NCI-H2227 (cell line): ENCODE measurements around the gene CILP.
A peak's percentile ranks its signal among the peaks of the same experiment; 100 is the strongest.
"Not testable (repeated sequence)": the region's sequence is repeated elsewhere in the genome, so short reads cannot be mapped to it uniquely, and the experiment has no call there.

Source experiments
- DNase-seq: peaks from one replicate; lab custom pipeline; 2025; ENCODE audit not compliant: unreplicated experiment; lab: John Stamatoyannopoulos, UW

CILP gene

DNA sequence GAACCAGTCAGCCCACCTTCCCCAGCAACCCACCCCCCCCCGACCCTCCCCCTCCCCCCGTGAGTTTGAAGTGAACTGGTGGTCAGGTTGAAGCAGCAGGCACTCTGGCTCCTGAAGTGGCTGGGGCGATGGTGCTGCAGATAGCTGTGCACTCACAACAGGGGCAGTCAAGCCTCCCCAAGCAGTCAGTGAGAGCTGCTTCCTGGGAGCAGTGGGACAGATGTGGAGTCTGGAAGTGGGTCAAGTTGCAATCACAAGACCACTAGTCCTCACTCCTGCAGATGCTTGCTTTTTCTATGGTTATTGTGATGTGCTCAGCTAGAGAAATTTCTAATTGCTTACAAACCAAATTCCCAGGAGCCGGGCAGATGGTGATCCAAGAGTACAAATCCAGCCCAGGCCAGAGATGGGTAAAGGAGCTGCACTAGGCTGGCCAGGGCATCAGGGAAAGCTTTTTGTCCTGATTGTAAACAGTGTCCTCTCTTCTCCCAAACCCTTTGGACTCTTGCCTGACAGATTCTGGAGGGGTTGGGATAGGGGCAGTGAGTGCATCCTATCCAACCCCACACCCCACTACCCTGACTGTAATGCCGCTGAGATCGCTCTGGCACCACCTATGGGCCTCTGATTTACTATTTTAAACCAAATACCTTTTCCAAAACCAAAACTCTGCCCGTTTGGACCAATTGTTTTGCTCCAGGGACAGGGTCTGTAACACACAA, 16.3 kb downstream of the CILP start:
- DNase-seq = no peak

DNA sequence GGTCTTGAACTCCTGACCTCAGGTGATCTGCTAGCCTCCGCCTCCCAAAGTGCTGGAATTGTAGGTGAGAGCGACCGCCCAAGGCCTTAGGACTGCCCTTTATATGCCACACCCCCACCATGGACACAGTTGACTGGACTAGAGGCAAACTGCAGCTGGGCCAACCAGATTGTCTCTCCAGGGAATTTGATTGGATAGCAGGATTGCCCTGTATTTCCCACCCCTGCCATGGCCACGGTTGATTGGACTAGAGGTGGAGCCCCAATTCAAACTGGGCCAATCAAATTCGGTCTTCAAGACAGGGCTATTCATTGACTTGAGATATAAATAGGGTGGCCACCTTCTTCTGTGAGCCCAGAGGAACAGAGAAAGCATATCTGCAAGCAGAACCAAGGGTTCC, 19.3 kb downstream of the CILP start:
- no peak for DNase-seq

- DNase-seq = peak; percentile 58
Measured at GRCh38 chr15:65189102-65189740, 22.1 kb downstream of the CILP start.

DNA sequence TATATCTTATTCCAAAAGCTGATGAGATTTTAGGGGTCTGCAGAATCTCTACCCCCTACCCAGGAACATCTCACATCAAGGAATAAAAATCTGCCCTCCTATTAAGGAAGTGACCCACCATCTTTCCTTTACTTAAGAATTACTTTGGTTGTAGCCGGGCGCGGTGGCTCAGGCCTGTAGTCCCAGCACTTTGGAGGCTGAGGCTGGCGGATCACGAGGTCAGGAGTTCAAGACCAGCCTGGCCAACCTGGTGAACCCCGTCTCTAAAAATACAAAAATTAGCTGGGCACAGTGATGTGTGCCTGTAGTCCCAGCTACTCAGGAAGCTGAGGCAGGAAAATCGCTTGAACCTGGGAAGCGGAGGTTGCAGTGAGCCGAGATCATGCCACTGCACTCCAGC, 22.8 kb downstream of the CILP start:
- not testable (repeated sequence) for DNase-seq

DNA sequence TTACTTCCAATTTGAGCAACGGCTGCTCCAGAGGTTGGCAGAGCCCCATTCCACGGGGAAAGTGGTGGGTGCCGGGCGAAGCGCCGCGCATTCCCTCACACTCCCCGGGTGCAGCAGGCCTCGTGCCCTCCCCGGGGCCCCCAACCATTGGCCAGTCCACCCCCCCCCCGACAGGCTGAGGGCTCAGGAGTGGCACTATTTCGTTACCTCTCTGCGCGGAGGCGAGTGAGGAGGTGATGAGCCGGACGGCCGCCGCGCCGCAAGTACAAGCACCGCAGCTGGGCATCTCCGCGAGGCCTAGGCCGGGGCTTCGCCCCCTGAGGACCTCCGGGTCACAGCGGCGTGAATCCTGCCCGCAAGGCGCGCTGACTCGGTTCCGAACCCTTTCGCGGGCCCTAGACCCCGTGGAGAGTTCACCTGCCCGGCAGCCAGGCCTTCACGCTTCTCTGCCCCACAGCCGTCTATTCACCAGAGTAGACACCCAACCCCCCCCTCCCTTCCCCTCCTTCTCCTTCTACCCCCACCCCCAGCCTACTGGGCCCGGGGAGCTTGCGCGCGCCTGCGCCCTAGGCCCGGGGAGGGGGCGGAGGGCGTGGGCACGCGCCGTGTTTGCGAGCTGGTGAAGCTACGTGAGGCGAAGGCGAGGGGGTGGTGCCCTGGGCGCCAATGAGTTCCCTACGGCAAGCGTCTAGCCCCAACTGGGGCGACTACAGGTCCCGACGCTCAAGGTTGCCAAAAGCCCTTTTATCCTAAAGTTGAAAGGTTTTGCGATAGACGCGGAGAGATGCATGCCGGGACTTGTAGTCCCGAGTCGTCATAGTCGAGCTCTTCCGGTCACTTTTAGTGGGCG, 26.2 kb downstream of the CILP start, which contains the start of gene CLPX:
CLPX (minus strand) TSS at position 475 of the 850 bp plus-strand sequence; CDS start at position 286, 189 bp downstream.
- peak; percentile 89 for DNase-seq

DNA sequence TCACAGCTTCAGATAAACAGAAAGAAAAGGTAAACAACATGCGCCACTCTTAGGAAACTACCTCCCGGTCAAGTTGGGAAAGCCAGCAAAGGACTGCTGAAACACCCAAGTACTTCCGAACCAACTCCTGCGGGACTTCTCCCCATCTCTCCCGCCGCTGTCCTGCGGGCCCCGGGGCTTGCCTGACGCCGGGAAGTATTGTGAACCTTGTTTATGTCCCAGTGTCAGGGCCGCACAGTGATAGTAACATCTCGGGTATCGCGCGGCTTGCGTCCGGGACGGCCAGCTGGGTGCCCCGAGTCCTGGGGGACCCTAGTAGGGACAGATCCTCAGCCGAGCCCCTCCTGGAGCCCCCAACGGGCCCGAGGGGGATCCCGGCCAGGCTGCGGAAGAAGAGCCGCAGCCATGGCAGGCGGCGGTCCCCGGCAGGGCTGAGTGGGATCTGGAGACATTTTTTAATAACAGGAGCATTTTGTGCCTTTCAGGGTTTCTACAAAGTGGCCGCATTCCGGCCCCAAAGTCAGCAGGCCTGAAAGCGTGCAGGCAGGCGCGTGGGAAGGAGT, 26.9 kb downstream of the CILP start:
- DNase-seq = peak; percentile 25

DNA sequence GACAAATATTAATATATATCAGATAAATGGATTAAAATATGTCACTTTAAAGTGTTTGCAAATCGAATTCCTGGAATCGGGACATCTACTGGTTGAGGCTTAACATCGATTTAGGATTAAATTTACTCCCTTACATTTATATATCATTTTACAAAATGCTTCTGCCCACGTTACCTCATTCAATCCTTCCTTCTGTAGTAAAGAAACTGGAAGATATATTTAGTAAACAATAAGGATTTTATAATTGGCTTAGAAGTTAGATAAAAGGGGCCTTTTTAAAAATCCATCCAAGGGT, 27.5 kb downstream of the CILP start:
- no peak for DNase-seq

- DNase-seq = no peak
Measured at GRCh38 chr15:65182538-65182937, 28.7 kb downstream of the CILP start.

DNA sequence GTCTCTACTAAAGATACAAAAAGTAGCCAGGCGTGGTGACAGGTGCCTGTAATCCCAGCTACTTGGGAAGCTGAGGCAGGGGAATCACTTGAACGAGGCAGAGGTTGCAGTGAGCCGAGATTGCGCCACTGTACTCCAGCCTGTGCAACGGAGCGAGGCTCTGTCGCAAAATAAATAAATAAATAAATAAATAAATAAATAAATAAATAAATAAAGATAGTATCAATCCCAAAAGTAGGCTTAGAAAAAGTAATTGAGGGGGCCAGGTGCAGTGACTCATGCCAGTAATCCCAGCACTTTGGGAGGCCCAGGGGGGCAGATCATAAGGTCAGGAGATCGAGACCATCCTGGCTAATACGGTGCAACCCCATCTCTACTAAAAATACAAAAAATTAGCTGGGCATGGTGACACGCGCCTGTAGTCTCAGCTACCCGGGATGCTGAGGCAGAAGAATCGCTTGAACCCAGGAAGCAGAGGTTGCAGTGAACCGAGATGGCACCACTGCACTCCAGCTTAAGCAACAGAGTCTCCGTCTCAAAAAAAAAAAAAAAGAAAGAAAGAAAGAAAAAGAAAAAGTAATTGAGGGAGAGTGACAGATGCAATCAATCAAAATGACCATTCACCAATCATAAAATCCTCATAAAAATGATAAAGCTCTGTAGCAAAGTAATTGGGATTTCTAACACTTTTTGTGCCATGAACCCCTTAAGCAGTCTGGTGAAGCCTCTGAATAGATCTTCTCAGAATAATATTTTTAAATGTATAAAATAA, 29.5 kb downstream of the CILP start:
- DNase-seq = not testable (repeated sequence)

DNA sequence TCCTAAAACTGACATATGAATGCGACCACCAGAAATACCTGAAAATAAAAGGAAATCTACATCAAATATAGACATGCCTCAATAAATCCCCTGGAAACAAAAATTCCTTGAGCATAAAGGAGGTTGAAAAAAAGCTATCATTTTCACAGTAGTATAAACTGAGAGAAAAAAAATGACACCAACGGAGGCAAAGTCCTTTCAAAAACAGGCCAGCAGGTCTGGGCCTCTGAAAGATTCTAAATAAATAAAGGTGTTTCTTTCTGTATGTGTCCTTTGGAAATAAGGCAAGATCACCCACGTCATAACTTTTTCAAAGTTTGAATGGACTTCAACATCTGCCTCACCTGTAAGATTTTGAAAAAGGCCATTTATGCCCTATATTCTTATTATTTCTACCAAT, 31.1 kb downstream of the CILP start:
- DNase-seq = no peak

- no peak for DNase-seq
Measured at GRCh38 chr15:65177901-65178300, 33.4 kb downstream of the CILP start.

DNA sequence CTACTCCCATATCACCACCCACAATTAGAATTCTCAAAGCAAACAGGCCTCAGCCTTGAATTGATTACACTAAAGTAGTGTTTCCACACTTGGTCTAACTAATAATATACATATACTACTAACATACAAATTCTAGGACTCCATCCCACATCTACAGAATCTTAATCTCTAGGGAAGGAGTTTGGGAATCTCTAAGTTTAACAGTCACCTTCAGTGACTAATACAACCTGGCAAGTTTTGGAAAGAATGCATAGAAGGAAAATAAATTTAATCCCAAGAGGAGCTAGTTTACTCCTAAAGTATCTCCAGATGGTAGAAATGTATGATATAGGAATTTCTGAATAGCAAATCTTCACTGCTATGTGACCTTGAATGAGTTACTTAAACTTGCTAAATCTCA, 35.2 kb downstream of the CILP start:
- no peak for DNase-seq

DNA sequence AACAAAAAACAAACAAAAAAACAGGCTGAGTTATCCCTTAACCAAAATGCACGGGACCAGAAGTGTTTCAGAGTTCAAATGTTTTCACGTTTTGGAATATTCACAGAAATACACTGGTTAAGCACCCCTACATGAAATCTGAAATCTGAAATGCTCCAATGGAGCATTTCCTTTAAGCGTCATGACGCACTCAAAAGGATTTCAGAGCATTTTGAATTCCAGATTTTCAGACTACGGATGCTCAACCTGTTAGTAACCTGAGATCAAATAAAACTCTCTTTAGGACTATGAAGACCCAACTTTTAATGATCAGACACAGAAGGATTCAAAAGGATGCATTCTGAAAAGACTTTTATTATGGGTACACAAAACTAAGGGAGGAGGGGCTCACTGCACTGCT, 35.8 kb downstream of the CILP start:
- no peak for DNase-seq

DNA sequence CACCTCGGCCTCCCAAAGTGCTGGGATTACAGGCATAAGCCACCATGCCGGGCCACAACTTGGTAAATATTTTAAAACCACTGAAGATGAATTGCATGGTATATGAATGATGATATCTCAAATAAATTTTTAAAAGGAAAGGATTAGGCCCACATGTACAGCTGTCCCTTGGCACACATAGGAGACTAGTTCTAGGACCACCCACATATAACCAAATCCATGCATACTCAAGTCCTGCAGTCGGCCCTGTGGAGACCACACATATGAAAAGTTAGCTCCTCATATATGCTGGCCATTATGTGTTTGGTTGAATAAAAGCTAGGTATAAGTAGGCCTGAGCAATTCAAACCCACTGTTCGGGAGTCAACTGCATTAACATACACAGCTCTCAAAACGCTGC, 36.8 kb downstream of the CILP start:
- DNase-seq = no peak

GRCh38 chr15:65172531-65172930, 38.7 kb downstream of the CILP start:
- no peak for DNase-seq

DNA sequence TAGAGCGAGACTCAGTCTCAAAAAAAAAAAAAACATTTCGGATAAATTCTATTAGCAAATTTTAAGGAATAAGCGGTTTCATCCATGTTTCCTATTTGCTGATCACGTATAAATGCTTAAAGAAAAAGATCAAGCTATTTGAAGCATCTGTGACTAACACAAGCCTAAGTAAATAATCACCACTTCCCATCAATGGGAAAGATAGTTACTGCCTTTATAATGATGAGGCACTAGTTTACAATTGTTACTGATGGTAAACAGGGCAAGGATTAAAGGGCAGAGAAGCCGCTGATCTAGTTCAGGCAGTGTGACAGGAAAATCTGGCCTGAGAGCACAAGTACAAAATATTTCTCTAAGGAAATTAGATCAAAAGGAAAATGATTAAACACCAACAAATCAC, 39.8 kb downstream of the CILP start:
- no peak for DNase-seq

- no peak for DNase-seq
Measured at GRCh38 chr15:65165875-65166274, 45.4 kb downstream of the CILP start.

- DNase-seq = no peak
Measured at GRCh38 chr15:65164139-65164538, 47.1 kb downstream of the CILP start.

GRCh38 chr15:65163041-65163440, 48.2 kb downstream of the CILP start:
- DNase-seq = no peak

DNA sequence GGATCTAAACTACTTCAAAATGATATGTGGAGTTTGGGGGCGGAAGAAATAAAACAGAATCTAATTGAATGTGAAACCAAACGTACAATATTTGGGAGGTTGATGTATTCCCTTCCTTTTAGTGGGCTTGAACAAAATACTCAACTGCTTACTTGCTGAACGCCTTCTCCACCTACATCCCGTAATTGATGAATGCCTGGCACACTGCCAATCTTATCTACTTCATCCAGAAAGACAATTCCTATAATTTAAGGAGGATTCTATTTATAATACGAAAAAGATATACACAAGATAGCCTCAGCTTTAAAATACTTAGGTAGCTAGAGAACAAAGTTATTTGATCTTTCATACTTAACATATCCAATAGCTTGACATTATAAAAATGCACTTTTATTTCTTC, 54.6 kb downstream of the CILP start:
- no peak for DNase-seq

DNA sequence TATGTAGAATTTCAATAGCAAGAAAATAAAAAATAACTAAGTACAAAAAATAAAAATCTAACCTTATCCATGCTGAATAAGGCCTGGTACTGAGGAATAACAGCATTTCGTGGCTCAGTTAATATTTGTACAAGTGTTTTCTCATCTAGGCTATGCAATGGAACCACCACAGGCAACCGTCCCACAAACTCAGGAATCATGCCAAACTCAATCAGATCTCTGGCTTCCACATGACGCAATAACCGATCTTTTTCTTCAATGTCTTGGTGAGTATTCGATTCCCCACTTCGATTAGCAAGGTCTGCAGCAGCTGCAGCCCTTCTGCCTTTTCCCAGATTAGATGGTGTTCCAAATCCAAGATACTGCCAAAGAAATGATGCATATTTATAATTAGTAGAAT, 56.6 kb downstream of the CILP start:
- DNase-seq = no peak
